HG03520 (cell line): ENCODE results near the gene PI4KA.
"Not testable (repeated sequence)": the region's sequence is repeated elsewhere in the genome, so short reads cannot be mapped to it uniquely, and the experiment has no call there.

Experiments
- ATAC-seq: cut with Tn5 transposase; IDR thresholded peaks from one replicate; pipeline ENCODE4 v1.9.1; 2021; ENCODE audit warnings: mild to moderate bottlenecking, moderate library complexity; ENCODE audit not compliant: unreplicated experiment

Gene PI4KA

DNA sequence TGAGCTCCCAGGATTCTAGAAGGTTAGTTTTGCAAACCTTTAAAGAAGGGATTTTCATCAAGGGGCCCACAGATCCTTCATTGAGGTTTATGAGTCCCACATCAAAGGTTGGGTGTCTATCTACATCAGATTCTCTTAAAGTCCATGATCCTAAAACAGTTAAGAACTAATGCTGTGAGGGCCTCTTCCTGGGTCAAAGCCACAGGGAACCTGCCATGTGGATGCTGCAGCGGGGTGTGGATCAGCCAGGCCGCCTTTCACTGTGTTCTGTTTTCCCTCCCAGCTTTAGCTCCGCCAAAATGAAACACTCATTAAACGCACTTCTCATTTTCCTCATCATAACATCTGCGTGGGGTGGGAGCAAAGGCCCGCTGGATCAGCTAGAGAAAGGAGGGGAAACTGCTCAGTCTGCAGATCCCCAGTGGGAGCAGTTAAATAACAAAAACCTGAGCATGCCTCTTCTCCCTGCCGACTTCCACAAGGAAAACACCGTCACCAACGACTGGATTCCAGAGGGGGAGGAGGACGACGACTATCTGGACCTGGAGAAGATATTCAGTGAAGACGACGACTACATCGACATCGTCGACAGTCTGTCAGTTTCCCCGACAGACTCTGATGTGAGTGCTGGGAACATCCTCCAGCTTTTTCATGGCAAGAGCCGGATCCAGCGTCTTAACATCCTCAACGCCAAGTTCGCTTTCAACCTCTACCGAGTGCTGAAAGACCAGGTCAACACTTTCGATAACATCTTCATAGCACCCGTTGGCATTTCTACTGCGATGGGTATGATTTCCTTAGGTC lies 79.4 kb downstream of the PI4KA start:
- ATAC-seq = no peak

GRCh38 chr22:20777420-20778177 lies 81.0 kb downstream of the PI4KA start:
- no peak for ATAC-seq

DNA sequence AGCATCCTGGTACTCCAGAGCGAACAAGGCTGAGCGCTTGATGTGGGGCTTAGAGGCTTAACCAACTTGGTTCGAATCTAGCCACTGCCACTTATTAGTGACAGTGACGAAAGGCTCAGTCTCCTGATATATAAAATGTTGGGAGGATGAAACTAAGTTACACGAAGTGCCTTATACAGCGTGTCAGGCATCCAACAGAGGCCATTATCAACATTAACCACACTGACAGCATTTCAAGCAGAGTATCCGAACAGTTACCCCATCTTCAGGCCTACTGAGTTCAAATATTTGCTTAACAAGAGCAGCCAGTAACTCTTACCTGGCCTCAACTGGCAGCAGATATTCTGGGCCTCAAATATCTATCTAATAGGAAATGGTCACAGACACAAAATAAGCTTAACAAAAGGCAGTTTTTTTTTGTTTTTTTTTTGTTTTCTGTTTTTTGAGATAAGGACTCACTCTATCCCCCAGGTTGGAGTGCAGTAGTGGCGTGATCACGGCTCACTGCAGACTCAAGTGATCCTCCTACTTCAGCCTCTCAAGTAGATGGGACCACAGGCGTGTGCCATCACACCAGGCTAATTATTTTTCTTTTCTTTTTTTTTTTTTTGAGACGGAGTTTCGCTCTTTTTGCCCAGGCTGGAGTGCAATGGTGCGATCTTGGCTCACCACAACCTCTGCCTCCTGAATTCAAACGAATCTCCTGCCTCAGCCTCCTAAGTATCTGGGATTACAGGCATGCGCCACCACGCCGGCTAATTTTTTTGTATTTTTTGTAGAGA lies 81.8 kb downstream of the PI4KA start:
- ATAC-seq = no peak

- ATAC-seq = no peak
Measured at GRCh38 chr22:20775342-20775895, 83.2 kb downstream of the PI4KA start.

DNA sequence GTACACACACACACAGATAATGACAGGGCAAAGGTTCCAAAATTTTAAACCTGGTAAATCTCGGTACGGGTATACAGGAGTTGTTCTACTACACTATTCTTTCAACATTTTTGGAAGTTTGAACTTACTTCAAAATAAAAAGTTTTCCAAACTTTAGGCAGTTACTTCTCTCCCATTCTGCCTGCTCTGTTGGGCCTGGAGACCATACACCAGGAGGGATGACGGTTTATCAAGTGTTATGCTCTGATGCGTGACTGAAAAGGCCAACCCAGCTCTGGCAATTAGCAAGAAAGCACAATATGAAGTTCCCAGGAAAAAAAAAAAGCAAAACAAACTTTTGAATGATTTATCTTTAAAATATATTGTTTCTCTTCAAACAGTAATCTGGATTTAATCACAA lies 83.7 kb downstream of the PI4KA start:
- no peak for ATAC-seq

- ATAC-seq = no peak
Measured at GRCh38 chr22:20773793-20774212, 84.8 kb downstream of the PI4KA start, which contains the start of gene SERPIND1. Gene SERPIND1 (plus strand): TSS chr22:20774113. CDS start chr22:20779313, 5,200 bp downstream.

DNA sequence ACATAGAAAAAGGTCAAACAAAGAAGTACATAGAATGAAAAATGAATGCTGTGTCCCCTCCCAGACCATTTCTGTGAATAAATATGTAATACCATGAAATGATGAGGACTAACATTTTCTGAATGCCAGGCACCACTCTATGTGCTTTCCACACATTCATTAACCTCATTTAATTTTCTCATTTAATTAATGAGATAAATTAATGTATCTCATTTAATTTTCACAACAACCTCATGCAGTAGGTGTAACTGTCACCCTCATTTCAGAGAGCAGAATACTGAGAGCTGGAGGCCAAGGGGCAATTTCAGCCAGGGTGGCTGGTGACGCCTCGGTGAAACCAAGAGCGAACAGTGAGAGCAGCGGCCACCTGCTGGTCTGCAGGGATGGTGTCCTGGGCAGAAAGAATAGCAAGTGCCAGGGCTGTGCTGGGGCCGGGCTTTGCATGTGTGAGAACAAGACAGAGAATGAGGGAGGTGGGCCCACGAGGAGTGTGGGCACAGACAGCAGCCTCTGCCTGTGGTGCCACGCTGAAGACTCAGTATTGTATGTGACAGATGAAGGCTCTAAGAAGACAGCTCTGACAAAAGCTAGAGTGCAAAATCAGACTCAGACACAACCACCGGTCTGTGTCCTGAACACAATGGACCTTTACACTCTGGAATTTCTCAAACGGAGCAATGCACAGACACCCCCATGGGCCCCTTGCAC lies 86.5 kb downstream of the PI4KA start:
- ATAC-seq = no peak

DNA sequence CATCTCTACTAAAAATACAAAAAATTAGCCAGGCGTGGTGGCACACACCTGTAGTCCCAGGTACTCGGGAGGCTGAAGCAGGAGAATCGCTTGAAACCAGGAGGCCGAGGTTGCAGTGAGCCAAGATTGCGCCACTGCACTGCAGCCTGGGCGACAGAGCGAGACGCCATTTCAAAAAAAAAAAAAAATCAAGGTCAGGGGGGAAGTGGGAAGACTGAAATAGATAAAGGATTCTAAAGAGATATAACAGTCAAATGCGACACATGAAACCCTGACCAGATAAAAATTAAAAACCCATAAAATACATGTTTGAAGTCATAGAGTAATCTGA lies 89.2 kb downstream of the PI4KA start:
- not testable (repeated sequence) for ATAC-seq

GRCh38 chr22:20766530-20766929 lies 92.1 kb downstream of the PI4KA start:
- ATAC-seq = no peak

DNA sequence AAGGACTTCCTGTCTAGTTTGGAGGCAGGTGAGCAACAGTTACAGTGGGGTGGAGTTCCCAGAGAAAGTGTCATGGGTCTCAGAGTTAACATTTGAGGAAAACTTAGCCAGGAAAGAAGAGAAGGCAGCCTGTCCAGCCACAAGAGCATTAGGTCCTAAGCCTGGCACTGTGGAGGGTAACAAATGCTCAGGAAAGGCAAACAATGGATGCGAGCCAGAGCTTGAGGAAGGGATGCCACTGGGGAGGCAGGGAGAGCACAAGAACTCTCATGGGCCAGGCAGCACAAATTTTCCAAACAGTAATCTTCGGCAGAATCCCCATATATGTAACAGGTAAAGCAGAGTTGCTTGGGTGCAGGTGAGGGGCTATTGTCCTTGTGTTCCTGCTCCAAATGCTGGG lies 92.7 kb downstream of the PI4KA start:
- ATAC-seq = no peak

DNA sequence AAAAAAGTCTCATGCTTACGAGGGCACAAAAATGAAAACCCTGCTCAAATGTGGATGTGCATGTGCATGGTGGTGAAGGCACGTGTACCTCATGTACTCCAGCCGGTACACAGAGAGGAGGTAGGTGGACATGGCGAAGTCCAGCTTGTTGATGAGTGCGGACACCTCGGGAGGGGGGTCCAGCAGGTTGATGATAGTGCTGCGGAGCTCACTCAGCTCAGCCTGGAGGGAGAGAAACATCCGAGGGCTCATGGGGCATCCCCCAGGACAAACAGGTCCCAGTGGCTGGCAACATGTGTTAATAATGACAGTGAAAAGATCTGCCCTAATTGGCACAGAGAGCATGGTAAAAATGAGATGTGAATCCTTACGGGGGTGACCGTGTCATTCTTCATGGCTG lies 93.9 kb downstream of the PI4KA start:
- no peak for ATAC-seq

DNA sequence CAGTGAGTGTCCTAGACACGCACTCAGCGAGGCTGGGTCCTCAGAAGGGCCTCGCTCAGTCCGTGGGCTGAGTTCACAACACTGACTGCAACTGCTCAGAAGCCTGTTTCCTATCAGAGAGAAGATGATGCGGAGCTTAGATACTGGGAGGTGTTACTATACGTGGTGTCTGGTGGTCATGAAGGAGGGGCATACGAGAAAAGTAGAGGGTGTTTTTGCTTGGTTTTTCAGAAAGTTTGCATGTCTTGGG lies 94.2 kb downstream of the PI4KA start:
- ATAC-seq = no peak

DNA sequence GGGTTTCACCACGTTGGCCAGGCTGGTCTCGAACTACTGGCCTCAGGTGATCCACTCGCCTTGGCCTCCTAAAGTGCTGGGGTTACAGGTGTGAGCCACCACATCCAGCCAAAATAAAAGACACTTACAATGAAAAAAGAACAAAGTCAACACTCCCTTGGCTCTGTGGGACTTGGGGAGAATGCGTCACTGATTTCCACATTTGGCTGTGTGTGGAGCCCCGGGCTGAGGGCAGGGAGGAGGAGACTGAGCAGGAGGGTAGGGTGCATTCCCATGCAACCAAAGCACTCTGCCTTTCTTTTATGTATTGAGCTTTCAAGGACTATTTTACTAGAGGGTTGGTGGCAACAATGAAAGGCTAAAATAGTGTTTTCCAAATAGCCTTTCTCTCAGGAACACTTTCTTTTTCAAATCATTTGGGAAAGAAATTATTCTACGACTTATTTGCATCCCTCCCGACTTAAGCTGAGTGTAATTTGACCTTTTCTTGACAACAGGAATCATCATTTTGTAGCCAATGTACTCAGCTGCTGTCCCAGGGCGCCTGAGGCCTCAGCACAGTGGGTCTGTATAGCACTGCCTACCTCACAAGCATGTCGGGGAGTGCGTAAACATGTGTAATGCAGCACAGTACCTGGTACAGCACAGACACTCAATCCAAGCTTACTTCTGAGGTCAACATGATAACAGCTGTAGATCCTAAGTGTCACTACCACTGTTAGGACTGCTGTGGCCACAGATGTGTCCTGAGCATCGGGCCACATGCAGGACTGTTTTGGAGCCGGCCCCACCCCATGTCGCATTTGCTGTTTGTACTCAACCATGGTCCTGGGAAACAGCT lies 94.8 kb downstream of the PI4KA start:
- ATAC-seq = no peak

DNA sequence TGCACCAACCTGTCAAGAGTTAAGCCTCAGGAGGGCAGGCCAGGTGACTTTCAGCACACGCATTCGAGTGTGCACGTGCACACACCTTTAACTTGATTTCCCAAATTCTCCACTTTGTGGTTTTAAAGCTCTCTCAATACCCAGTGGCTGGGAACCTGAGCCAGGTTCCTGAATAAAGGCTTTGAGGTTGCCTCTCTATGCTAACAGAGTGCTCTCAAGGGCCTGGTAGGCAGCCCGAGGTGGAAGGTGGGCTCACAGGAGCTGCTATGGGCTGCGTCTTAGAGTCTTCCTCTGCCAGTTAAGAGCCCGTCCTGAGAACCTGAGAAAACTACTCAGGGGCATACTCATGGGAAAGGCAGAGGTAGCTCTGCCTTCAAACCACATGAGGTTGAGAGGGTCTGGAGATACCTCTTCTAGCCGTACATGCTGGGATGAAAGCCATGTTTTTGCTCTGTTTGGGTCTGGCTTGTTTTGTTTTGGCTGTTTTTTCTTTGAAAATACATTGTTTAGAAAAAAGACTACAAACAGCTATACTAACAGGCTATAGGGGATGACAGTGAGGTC lies 96.3 kb downstream of the PI4KA start:
- ATAC-seq = no peak

- no peak for ATAC-seq
Measured at GRCh38 chr22:20761536-20761935, 97.1 kb downstream of the PI4KA start.

GRCh38 chr22:20760084-20760483 lies 98.5 kb downstream of the PI4KA start:
- ATAC-seq = no peak

- ATAC-seq = no peak
Measured at GRCh38 chr22:20758688-20759087, 99.9 kb downstream of the PI4KA start.

DNA sequence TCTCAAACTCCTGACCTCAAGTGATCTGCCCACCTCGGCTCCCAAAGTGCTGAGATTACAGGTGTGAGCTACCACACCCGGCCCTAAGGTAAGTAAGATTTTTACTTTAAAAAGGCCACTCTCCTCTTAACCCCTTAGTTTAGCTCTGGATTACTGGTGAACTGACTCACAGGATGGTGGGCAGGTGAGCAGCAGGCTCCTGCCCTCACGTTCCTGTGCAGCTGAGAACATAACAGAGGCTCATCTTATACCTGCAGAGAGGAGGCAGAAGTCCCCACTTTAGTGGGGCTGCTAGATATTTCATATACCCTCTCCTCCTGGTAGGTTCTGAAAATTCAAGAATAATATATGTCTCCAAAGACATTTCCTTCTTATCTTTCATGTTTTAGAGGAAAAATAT lies 101.8 kb downstream of the PI4KA start:
- no peak for ATAC-seq

- no peak for ATAC-seq
Measured at GRCh38 chr22:20752873-20753272, 105.7 kb downstream of the PI4KA start.
